Right forelimb (tissue), 1 donor: ENCODE measurements around the gene ABL1.
"Not testable (repeated sequence)": the region's sequence is repeated elsewhere in the genome, so short reads cannot be mapped to it uniquely, and the experiment has no call there.

Experiments used
- DNase-seq: peaks from one replicate; pipeline ENCODE4 v3.0.0-alpha.2; 2018

Gene ABL1

DNA sequence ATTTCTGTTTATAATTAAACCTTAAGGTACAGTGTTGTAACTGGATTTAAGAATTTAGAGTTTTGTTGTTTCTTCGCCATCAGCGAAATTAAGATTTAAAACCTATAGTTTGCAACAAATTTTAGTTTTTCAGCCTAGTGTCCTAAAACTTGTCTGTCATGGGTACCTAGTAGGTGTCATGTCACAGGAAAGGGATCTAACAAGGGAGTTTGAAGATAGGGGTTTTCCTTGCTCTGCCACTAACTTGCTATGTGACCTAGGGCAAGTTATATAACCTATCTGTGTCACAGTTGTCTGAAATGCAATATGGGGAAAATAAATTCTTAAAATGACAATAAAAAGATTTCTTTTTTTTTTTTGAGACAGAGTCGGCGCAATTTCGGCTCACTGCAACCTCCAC, 9.2 kb upstream of the ABL1 start:
- DNase-seq: no peak

DNA sequence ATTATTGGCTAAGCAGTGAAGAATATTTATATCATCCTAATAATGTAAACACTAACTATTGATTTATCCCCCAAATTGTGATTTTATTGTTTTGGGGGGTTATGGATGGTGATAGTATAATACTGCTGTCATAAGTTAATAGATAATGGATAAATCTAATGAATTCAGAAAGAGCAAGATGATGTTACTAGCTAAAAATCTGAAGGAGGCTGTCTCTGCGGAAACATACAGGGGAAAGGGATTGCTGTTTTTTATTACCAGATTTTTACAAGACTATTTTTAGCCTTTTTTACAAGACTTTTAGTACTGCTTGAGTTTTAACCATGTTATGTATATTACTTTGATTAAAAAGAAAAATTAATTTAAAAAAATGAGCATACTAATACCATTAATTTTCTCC, 5.3 kb upstream of the ABL1 start:
- DNase-seq: no peak

DNA sequence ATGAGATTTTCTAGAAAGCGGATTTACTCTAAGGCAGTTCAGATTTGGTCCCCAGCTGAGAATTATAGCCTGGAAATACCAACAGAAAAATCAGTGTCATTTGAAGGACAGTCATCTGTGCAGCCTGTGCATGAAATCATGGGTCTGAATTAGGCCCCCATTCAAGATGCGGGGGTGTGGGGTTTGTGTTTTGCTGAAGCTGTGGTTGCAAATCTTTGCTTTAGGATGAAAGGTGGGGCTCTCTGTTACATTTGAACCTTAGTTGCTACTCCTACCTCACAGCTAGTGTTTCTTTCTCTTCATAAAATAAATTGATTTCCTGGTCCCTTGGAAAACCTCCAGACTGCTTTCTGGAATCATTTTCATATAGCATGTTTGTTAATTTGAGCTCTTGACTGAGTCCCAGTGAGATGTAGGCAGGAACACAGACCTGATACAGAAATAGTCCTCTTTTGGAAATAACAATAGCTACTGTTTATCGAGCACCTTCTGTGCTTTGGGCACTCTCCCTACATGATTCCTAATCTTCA, 4.8 kb upstream of the ABL1 start:
- no peak for DNase-seq

DNA sequence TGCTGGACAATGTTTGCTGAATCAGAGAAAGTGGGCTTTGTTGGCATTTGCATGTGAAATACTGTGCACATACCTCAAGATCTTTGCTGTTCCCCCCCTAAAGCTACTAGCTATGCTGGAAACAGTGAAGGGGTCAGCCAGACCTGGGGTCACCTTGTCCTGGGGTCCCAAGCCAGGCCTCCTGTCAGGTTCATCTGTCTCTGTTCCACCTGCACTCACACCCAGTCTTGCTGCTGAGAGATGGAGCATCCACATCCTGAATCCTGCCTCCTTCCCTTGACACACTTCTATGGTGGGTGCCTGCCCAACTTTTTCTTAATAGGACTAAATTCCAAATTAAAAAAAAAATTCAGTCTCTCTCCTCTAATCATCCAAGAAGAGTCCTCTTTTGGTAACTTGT, 4.0 kb upstream of the ABL1 start:
- DNase-seq: no peak

DNA sequence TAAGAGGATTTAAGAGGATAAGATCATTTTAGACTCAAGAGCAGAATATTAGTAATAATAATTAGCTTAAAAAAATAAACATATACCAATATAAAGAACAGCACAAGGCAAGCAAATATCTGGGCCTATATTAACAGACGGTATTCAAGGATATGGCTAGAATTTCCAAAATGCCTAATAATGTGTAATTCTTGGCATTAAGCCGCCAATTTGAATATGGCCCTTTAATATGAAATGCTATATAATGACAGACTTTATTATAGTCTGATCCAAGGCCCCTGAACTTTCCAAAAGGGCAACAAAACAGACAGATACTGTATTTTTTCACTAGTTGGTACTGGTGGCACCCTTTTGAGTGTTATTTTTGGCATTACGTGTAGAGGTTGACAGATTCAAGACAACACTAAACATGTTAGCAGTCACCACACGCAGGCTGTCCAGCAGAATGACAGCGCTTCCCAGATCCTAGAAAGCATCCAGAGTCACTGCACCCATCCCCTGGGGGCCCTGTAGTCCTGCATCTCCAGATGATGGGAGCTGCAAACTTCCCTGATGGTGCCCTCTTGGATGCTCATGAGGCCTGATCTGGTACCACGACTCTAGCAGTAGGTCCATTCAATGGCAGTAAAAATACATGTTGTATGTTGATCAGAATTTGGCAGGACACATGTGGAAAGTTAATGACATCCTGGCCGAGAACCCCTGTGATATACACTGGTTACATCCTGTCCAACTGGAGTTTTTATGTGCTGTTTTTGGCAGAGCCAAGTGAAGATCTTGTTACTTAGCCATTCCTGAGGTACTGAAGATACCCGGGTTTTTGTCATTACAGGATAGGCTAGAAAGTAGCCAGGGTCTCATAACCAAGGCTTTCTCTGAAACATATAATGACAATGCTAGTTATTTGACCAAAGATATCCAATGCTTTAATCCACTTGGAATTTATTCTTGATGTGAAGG, 1.7 kb upstream of the ABL1 start:
- peak; percentile 48 for DNase-seq

DNA sequence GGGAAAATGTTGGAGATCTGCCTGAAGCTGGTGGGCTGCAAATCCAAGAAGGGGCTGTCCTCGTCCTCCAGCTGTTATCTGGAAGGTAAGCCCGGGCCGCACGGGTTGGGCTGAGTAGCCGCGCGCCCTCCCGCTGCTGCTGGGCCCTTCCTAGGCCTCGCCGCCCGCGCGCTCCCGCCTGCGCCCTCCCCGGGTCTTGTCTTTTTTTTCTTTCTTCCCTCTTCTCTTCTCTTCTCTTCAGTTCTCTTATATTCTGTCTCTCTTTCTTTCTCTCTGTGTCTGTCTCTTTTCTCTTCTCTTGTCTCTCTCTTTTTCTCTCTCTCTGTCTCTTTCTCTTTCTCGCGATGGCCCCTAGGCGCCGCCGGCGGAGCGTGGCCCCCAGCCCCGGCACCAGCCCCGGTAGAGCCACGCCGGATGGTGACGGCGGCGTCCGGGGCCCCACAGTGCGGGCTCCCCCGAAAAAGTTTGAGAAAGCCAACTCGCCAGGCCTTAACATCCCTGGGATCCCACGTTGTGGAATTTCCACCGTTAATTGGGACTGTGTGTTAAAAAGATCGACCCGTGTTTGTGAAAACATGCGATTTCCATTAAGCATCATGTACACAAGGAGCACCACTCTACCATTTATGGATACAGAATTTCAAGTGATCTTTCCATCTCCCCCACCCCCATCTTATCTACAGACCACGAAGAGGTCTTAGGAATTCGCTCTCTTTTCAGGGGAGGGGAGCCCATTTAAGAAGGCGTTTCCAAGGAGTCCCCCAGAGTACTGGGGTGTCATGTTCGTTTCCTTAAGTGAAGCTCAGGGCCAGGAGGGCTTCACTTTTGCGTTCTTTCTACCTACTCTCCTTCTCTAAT, 616 bp downstream of the ABL1 start:
- DNase-seq: peak; percentile 74

DNA sequence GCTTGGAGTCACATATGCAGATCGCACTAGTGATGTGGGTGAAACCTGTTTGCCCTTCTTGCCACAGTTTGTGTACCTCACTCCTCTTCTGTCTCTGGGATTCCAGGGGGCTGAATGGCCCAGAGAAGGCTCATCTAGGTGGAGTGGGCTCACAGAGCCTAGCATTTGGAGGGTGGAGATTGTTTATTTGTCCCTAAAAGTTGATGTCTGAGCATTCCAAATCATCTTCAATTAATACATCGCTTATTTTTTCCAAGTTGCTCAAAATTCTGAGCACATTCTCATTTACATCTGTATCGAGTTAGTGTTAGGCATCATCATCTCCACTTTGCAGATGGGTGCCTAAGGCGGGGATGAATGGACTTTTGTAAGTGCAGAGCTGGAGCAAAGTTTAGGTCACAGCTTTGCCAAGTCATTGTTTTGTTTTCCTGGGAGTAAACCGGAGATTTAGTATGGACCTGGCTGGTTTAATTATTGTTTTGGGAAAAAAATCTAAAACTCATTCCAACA, 2.0 kb downstream of the ABL1 start:
- DNase-seq: no peak

DNA sequence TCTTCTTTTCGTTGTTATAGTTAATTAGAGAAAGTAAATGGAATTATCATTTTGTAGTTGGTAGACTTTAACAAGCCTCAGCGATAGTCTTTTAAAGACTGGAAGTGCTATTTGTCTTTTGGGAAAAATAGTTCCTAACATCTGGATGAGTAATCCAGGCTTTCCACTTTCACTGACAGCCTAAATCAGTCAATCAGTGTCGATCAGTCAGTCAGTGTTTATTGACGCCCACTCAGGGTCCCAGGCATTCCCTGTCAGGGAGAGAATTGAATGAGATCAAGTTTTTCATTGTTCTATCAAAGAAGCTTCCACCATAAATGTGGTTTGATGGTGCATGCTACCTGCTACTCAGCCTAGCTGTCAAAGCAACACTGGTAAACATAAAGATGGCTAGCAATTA, 2.6 kb downstream of the ABL1 start:
- DNase-seq: no peak

DNA sequence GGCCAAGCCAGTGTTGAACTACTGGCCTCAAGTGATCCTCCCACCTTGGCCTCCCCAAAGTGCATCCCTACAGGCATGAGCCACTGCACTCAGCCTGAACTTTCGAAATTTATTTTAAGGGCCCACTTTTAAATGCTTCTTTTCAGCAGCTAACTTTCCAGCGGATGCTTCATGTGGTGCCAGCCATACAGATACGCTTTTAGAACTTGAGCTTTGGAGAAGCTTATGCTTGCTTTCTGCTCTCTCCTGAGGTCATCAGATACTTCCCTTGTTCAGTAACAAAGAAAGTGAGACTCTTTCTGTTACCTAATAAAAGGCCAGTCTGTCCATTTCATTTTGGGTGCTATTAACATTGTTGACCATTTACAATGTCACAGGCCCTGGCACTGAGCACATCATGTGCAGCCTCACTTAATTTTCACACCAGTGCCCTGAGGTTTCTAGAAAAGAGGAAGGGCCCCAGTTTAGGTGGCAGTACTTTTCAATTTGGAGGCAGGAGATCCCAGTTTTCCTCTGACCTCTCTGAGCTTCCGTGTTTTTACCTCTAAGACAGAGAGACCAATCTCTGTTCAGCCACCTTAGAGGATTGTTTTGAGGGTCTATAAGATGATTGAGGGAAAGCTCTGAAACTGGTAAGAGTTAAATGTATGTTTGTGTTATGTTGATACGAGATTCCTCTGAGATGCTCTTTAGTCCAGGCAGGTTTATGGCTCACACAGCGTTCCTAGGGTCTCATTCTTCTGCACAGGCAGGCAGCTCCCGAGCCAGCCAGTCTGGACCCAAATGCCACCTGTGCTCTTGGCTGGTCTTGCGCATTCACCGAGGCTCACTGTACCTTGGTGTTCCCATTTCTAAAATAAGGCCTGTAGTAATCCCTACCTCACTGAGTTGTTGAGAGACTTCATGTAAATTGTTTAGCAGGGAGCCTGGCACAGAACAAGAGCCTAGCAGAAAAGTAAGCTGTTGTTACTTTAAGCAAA, 4.4 kb downstream of the ABL1 start:
- no peak for DNase-seq

DNA sequence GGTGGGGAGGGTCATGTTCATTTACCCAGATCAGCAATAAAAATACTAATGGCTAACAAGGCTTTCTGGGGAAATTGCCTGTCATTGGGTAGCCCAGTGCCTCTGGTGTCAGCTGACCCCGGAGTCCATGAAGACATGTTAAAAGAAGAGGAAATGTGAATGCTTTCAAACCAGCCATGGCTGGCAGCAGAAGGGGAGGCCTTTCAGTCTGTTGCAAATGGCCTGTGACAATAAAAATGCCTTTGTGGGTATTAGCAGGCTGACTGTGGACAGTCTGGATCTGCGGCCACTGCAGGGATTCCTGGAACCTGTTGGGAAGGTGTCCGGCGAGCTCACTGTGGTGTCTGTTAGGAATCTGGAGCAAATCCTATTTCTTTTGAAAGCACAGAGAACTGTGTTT, 7.5 kb downstream of the ABL1 start:
- no peak for DNase-seq

DNA sequence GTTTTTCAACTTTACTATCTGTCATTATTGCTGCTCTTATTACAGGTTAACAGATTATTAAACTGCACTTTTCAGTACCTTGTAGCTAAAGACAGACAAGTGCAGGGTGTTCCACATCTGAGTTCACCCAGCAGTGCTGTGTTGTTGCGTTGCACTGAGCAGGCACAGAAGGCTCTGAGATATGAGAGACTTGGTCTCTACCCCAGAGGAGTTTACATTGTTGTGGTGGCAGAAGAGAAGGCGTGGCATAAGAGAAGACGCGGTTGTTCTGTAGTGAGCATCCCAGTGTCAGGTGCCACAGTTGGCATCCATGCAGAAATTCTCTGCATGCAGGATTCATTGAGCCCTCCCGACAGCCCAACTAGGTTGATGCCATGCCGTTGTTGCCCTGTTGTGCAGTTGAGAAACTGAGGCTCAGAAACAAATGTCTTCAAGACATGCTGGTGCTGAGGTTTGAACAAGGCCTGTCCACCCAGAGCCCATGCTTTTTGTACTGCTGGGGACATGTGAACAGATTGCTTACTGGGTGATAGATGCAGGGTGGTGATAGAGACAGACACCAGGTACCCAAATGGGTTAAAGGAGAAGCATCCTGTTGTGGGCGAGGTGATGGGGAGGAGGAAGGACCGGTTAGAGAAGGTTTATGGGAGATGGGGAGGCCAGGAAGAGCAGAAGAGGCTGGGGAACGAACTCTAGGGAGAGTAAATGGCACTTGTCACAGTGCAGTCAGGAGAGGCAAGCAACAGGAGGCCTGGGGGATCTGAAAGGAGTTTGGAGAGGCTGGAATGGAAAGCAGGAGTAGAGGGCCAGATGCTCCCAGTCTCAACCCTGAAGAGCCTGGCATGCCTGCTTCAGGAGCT, 8.2 kb downstream of the ABL1 start:
- no peak for DNase-seq

DNA sequence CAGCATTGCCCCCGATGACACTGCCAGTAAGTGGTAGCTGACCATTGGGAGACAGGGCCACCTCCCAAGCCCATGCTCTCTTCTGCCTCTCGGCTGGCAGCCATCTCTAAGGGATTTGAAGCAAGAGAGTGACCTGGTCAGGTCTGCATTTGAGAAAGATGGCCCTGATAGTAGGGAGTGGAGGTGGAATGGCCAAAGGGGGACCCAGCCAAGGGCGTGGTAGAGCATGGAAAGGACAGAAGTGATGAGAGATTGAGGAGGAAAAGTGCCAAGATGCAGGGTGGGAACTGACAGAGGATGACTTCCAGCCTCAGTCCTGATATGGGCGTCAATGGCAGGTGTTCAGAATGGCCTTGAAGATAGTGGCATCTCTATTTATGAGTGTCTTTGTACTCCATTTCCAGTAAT, 9.0 kb downstream of the ABL1 start:
- no peak for DNase-seq

DNA sequence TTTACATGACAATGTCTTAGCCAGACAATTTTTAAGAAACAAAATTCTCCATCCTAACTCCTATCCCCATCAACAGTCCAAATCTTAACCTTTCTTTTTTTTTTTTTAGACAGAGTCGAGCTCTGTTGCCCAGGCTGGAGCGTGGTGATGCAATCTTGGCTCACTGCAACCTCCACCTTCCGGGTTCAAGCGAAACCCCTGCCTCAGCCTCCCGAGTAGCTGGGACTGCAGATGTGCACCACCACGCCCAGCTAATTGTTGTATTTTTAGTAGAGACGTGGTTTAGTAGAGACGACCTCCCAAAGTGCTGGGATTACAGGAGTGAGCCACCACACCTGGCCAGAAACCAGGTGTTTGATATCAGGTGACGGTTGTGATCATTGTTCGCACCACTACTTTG, 10.2 kb downstream of the ABL1 start:
- no peak for DNase-seq

DNA sequence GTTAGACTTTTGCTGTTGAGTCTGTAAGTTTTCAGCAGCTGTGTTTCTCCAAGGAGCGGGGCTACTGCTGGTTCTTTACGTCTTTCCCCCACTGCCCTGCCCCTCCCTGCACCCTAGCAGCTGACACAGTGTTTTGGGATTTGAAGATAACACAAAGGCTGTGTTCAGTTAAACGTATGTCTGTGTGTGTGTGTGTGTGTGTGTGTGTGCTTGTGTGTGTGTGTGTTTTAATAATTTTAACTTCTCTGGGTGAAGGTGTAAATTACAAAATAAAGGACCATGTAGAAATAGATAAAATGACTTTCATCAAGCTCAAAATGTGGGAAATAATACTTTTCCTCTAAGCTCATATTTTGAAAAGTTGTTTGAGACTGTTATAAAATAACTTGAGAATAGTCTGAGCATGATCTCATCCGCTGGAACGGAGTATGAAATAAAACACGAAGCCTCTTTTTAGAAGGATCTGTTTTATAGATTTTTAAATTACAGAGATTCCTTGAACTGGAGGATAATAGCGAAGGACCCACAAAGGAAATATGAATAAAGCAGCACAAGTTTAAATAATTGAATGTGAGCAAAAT, 10.9 kb downstream of the ABL1 start:
- peak; percentile 80 for DNase-seq

DNA sequence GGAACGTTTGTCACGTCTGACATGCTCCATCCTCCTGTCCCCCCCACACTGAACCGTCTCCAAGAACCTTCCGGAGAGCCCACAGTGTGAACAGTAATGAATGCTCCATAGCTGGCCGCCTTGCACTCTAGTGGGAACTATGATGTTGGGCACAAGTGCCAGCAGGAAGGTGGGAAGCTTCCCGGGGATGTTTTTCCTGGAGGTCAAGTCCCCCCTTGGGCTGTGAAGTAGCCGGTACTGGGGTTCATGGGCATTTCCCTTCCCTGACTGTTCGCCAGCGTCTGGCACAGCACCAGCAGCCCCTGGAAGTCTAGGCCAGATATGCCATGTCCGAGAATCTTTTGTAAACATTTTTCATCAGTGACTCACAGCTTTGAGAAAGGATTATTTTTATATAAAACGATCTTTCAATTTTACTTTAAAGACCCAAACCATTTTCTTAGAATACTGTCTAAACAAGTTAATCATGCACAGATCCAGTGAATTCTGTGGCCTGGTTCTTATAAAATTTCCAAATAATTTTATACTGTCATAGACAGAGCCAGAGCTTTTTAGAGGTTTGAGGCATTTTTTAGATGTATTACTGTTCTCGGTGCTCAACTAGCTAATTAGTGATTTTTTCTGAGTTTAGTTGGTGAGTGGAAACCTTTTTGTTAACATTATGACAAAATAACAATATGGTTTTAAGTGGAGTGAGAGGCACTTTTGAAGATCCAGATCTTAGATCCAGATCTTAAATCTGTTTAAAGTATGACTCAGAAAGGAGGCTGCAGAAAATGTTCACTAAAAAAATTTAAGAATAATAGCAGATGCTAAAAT, 11.6 kb downstream of the ABL1 start:
- DNase-seq: peak; percentile 74

DNA sequence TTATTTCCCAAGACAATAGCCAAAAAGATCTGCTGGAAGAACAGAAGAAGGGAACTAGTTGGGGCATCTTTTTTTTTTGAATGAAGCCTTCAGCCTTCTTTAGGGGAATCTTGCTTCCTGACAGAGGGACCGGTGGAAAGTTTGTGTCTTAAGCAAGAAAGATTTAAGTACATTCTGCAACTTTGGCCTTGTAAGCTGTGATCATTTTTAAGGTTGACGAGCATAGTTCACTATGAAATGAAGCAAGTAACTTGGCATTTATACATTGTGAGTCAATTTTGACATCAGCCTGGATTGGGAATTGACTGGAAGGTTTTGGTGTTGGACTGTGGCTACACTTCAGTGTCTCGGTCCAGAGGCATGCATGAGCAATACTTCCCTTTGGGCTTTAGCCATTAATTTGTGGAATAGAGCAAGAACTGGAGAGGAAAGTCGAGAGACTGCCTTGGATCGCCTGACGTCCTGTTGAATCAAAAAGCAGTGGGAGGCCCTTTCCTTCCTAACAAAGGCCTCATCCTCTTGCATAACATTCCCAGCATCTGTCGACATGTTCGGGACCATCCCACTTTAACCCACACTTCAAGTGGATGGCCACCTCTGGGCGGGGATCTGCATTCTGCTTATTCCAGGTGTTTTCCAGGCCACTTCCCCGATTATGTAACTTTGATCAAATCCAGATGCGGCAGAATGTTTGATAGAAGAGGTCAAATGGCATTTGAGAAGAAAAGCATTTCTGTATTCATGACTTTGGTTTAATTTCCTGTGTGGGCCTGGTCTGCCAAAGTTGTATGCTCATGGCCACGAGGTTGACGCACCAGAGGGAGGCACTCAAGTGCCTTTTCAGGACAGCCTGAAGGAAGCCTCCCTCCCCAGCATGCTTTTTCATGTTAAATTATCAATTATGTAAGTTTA, 12.5 kb downstream of the ABL1 start:
- peak; percentile 82 for DNase-seq

DNA sequence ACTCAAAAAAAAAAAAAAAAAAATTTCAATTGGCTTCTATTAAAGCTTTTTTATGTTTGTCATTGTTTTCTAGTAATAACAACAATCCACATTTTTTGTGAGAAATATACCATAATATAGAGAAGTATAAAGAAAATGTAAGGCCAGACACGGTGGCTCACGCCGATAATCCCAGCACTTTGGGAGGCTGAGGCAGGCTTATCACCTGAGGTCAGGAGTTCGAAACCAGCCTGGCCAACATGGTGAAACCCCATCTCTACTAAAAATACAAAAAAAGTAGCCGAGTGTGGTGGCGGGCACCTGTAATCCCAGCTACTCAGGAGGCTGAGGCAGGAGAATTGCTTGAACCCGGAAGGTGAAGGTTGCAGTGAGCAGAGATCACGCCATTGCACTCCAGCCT, 13.5 kb downstream of the ABL1 start:
- DNase-seq: not testable (repeated sequence)

DNA sequence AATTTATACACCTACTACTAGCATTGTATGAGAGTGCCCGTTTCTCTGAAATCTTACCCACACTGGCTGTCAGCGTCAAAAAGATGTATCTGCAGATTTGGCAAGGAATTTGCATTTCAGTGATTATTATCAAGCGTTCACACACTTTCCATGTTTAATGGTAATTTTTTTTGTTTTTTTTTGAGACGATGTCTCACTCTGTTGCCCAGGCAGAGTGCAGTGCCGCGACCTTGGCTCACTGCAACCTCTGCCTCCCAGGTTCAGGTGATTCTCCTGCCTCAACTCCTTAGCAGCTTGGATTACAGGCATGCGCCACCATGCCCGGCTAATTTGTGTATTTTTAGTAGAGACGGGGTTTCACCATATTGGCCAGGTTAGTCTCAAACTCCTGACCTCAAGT, 14.3 kb downstream of the ABL1 start:
- DNase-seq: no peak

DNA sequence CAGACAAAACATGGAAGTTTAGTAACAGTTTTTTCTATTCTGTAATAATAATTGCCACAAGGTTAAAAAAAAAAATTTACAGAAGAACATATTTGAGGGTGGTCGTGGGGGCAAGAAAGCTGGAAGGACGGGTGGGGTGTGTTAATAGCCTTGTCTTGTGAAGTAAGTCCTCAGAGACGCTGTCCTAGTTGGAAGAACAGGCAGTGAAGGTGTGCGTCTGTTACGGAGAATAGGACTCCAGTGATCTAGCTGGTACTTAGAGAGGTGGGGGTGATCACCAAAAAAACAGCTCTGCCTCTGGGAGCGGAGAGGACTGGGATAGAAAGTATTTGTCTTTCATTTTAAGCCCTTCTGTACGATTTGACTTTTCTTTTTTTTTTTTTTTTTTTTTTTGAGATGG, 17.7 kb downstream of the ABL1 start:
- DNase-seq: no peak
